GM23338 (cell line): Measurements from ENCODE around the gene SYNCRIP. TPM values are rescaled to one million over a fixed set of nuclear protein-coding genes. Genes with fewer than 3 reads are reported as not detected.

Experiments used
- ATAC-seq: fragments of 200-7000 bp; cut with Tn5 transposase; 3 replicates; pipeline ENCODE4 v1.9.1; 2020
- DNase-seq: peaks from one replicate; pipeline ENCODE4 v3.0.0-alpha.2; 2015; ENCODE audit warnings: low spot score
- H2AFZ ChIP-seq: fragments of 200-600 bp; sonication (generic); 2 replicates; pipeline ENCODE4 v1.8.0; 2016; ENCODE audit warnings: antibody characterized with exemption, mild to moderate bottlenecking, moderate library complexity
- H3F3A ChIP-seq: fragments of 200-600 bp; sonication (generic); replicated peaks from 2 replicates; pipeline ENCODE4 v1.8.0; 2017; ENCODE audit warnings: antibody characterized with exemption, mixed run types, low read depth
- H3K27ac ChIP-seq: fragments of 200-600 bp; sonication (generic); 2 replicates; pipeline ENCODE4 v1.6.1; 2016; ENCODE audit warnings: low read depth
- H3K27me3 ChIP-seq: fragments of 200-600 bp; sonication (generic); 2 replicates; pipeline ENCODE4 v1.8.0; 2016; ENCODE audit warnings: mild to moderate bottlenecking, mixed run types, moderate library complexity; ENCODE audit not compliant: insufficient read depth
- H3K36me3 ChIP-seq: fragments of 200-600 bp; sonication (generic); 2 replicates; pipeline ENCODE4 v1.8.0; 2016; ENCODE audit warnings: mild to moderate bottlenecking; ENCODE audit not compliant: insufficient read depth
- H3K4me1 ChIP-seq: fragments of 200-600 bp; sonication (generic); 2 replicates; pipeline ENCODE4 v1.8.0; 2016; ENCODE audit warnings: mild to moderate bottlenecking, moderate library complexity; ENCODE audit not compliant: insufficient read depth
- H3K4me2 ChIP-seq: fragments of 200-600 bp; sonication (generic); 2 replicates; pipeline ENCODE4 v1.7.1; 2017; ENCODE audit warnings: mixed run types
- H3K4me3 ChIP-seq: fragments of 200-600 bp; sonication (generic); 2 replicates; pipeline ENCODE4 v1.6.1; 2016; ENCODE audit warnings: mixed run types
- H3K79me2 ChIP-seq: fragments of 200-600 bp; sonication (generic); replicated peaks from 2 replicates; pipeline ENCODE4 v1.8.0; 2017; ENCODE audit warnings: mild to moderate bottlenecking; ENCODE audit not compliant: insufficient read depth
- H3K9me2 ChIP-seq: fragments of 200-600 bp; sonication (generic); 2 replicates; pipeline ENCODE4 v1.8.0; 2017; ENCODE audit not compliant: insufficient read depth
- H4K20me1 ChIP-seq: fragments of 200-600 bp; sonication (generic); replicated peaks from 2 replicates; pipeline ENCODE4 v1.8.0; 2017; ENCODE audit warnings: mild to moderate bottlenecking; ENCODE audit not compliant: insufficient read depth
- H3K27ac Mint-ChIP-seq: 2 replicates; pipeline ENCODE4 v1.8.0; 2020; ENCODE audit warnings: inconsistent platforms, mild to moderate bottlenecking, moderate library complexity, mixed read lengths
- H3K27me3 Mint-ChIP-seq: 3 replicates; pipeline ENCODE4 v1.8.0; 2022; ENCODE audit warnings: low read depth, mild to moderate bottlenecking, moderate library complexity, mixed read lengths, inconsistent platforms; ENCODE audit not compliant: insufficient read depth, poor library complexity
- H3K36me3 Mint-ChIP-seq: 3 replicates; pipeline ENCODE4 v1.8.0; 2021; ENCODE audit warnings: low read depth, mild to moderate bottlenecking, inconsistent platforms, moderate library complexity, mixed read lengths
- H3K4me1 Mint-ChIP-seq: 3 replicates; pipeline ENCODE4 v1.8.0; 2020; ENCODE audit warnings: mild to moderate bottlenecking, inconsistent platforms, mixed read lengths
- H3K4me3 Mint-ChIP-seq: 3 replicates; pipeline ENCODE4 v1.8.0; 2021; ENCODE audit warnings: moderate library complexity, mild to moderate bottlenecking, inconsistent platforms, mixed read lengths
- H3K9me3 Mint-ChIP-seq: 3 replicates; pipeline ENCODE4 v1.8.0; 2020; ENCODE audit warnings: moderate library complexity, mild to moderate bottlenecking, inconsistent platforms, mixed read lengths
- CREB1 ChIP-seq: fragments of 250-450 bp; sonication (Bioruptor Pico); IDR thresholded peaks from 2 replicates; pipeline ENCODE4 v1.5.0; 2020; ENCODE audit warnings: low read depth, mild to moderate bottlenecking, moderate library complexity
- EZH2 ChIP-seq: fragments of 200-600 bp; sonication (generic); IDR thresholded peaks from one replicate; pipeline ENCODE4 v1.8.0; 2017; ENCODE audit warnings: antibody characterized with exemption, mild to moderate bottlenecking, low read depth; ENCODE audit not compliant: unreplicated experiment
- EZH2phosphoT487 ChIP-seq: fragments of 200-600 bp; sonication (generic); IDR thresholded peaks from one replicate; pipeline ENCODE4 v1.8.1; 2018; ENCODE audit warnings: antibody characterized with exemption; ENCODE audit not compliant: unreplicated experiment
- JUNB ChIP-seq: IDR thresholded peaks from one replicate; pipeline ENCODE4 v1.6.1; 2016; ENCODE audit warnings: antibody characterized with exemption; ENCODE audit not compliant: unreplicated experiment
- NANOG ChIP-seq: IDR thresholded peaks from 2 replicates; pipeline ENCODE4 v1.6.1; 2016; ENCODE audit warnings: antibody characterized with exemption, borderline replicate concordance
- POLR2AphosphoS5 ChIP-seq: IDR thresholded peaks from 2 replicates; pipeline ENCODE4 v1.6.1; 2016; ENCODE audit warnings: antibody characterized with exemption, low read depth
- STAT1 ChIP-seq: IDR thresholded peaks from one replicate; pipeline ENCODE4 v1.6.1; 2016; ENCODE audit warnings: antibody characterized with exemption; ENCODE audit not compliant: unreplicated experiment
- ZNF114 ChIP-seq: fragments of 250-450 bp; sonication (Bioruptor Pico); IDR thresholded peaks from 2 replicates; pipeline ENCODE4 v1.5.0; 2020; ENCODE audit warnings: mild to moderate bottlenecking, moderate library complexity
- ZNF331 ChIP-seq: fragments of 250-450 bp; sonication (Bioruptor Pico); IDR thresholded peaks from 2 replicates; pipeline ENCODE4 v1.5.0; 2020; ENCODE audit warnings: low read depth, mild to moderate bottlenecking, moderate library complexity
- polyA plus RNA-seq: library from polyadenylated mRNA; unstranded; fragments of >200 nt; fragmentation: Nextera tagmentation; extraction: Ambion mirVana; gene quantifications from 2 replicates; pipeline ENCODE4 v1.2.1, GENCODE V29; 2016
- total RNA-seq: library from RNA; depleted of rRNA; stranded (reverse); fragments of >200 nt; shearing (Covaris generic); gene quantifications from 2 replicates; pipeline ENCODE4 v1.2.3, GENCODE V29; 2014
- TF ChIP-seq, protein P1 (sequence below), 2 experiments: fragments of 200-600 bp in 1 of 2; sonication (generic) in 1 of 2; conservative IDR thresholded peaks; 2 replicates each; pipeline versions ENCODE4 v1.5.1 to v1.6.1; 2016 to 2017; ENCODE audit warnings: antibody characterized with exemption in 2 of 2, low read depth in 2 of 2, mild to moderate bottlenecking in 2 of 2, moderate library complexity in 1 of 2
- TF ChIP-seq, protein P2 (sequence below): fragments of 250-450 bp; sonication (Bioruptor Pico); IDR thresholded peaks from 2 replicates; pipeline ENCODE4 v1.5.0; 2020; ENCODE audit warnings: mild to moderate bottlenecking, moderate library complexity
- TF ChIP-seq, protein P3 (sequence below): IDR thresholded peaks from one replicate; pipeline ENCODE4 v1.6.1; 2018; ENCODE audit warnings: antibody characterized with exemption; ENCODE audit not compliant: unreplicated experiment
- TF ChIP-seq, protein P4 (sequence below): IDR thresholded peaks from 2 replicates; pipeline ENCODE4 v1.6.1; 2016; ENCODE audit warnings: antibody characterized with exemption

The SYNCRIP gene
- total and polyA plus RNA-seq, 2 experiments from 2014 or later = 163 to 164 TPM

DNA sequence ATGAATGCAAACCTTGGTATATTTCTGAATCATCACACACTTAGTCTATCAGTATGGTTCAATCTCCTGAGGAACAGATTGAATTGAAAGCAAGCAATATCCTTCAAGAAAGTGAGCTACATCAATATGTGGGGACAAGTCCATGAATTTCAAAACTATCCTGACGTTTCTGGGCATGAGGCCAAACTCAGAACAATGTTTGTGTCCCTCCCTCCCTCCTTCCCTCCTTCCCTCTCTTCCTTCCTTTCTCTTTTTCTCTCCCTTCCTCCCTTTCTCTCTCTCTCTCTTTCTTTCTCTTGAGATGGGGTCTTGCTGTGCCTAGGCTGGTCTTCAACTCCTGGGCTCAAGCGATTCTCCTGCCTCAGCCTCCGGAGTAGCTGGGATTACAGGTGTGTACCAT is 27.9 kb upstream of the SYNCRIP start:
- peaks cover 27% of the 10 kb centered on the region; the same call in 1 of the 2 replicates for H3F3A ChIP-seq
- H4K20me1 ChIP-seq = peaks cover 9% of the 10 kb centered on the region; the same call in 1 of the 2 replicates
- H3K27ac ChIP-seq = peak overlapping the region; percentile 80
- TF ChIP-seq ZNF331 = no peak
- TF ChIP-seq, protein P1, sequence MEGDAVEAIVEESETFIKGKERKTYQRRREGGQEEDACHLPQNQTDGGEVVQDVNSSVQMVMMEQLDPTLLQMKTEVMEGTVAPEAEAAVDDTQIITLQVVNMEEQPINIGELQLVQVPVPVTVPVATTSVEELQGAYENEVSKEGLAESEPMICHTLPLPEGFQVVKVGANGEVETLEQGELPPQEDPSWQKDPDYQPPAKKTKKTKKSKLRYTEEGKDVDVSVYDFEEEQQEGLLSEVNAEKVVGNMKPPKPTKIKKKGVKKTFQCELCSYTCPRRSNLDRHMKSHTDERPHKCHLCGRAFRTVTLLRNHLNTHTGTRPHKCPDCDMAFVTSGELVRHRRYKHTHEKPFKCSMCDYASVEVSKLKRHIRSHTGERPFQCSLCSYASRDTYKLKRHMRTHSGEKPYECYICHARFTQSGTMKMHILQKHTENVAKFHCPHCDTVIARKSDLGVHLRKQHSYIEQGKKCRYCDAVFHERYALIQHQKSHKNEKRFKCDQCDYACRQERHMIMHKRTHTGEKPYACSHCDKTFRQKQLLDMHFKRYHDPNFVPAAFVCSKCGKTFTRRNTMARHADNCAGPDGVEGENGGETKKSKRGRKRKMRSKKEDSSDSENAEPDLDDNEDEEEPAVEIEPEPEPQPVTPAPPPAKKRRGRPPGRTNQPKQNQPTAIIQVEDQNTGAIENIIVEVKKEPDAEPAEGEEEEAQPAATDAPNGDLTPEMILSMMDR (conservative IDR thresholded peaks at IDR 0.05; ENCODE audit: low read depth in 2 of 2) = no peak
- no peak for TF ChIP-seq NANOG
- no peak for TF ChIP-seq ZNF114
- TF ChIP-seq, protein P2, sequence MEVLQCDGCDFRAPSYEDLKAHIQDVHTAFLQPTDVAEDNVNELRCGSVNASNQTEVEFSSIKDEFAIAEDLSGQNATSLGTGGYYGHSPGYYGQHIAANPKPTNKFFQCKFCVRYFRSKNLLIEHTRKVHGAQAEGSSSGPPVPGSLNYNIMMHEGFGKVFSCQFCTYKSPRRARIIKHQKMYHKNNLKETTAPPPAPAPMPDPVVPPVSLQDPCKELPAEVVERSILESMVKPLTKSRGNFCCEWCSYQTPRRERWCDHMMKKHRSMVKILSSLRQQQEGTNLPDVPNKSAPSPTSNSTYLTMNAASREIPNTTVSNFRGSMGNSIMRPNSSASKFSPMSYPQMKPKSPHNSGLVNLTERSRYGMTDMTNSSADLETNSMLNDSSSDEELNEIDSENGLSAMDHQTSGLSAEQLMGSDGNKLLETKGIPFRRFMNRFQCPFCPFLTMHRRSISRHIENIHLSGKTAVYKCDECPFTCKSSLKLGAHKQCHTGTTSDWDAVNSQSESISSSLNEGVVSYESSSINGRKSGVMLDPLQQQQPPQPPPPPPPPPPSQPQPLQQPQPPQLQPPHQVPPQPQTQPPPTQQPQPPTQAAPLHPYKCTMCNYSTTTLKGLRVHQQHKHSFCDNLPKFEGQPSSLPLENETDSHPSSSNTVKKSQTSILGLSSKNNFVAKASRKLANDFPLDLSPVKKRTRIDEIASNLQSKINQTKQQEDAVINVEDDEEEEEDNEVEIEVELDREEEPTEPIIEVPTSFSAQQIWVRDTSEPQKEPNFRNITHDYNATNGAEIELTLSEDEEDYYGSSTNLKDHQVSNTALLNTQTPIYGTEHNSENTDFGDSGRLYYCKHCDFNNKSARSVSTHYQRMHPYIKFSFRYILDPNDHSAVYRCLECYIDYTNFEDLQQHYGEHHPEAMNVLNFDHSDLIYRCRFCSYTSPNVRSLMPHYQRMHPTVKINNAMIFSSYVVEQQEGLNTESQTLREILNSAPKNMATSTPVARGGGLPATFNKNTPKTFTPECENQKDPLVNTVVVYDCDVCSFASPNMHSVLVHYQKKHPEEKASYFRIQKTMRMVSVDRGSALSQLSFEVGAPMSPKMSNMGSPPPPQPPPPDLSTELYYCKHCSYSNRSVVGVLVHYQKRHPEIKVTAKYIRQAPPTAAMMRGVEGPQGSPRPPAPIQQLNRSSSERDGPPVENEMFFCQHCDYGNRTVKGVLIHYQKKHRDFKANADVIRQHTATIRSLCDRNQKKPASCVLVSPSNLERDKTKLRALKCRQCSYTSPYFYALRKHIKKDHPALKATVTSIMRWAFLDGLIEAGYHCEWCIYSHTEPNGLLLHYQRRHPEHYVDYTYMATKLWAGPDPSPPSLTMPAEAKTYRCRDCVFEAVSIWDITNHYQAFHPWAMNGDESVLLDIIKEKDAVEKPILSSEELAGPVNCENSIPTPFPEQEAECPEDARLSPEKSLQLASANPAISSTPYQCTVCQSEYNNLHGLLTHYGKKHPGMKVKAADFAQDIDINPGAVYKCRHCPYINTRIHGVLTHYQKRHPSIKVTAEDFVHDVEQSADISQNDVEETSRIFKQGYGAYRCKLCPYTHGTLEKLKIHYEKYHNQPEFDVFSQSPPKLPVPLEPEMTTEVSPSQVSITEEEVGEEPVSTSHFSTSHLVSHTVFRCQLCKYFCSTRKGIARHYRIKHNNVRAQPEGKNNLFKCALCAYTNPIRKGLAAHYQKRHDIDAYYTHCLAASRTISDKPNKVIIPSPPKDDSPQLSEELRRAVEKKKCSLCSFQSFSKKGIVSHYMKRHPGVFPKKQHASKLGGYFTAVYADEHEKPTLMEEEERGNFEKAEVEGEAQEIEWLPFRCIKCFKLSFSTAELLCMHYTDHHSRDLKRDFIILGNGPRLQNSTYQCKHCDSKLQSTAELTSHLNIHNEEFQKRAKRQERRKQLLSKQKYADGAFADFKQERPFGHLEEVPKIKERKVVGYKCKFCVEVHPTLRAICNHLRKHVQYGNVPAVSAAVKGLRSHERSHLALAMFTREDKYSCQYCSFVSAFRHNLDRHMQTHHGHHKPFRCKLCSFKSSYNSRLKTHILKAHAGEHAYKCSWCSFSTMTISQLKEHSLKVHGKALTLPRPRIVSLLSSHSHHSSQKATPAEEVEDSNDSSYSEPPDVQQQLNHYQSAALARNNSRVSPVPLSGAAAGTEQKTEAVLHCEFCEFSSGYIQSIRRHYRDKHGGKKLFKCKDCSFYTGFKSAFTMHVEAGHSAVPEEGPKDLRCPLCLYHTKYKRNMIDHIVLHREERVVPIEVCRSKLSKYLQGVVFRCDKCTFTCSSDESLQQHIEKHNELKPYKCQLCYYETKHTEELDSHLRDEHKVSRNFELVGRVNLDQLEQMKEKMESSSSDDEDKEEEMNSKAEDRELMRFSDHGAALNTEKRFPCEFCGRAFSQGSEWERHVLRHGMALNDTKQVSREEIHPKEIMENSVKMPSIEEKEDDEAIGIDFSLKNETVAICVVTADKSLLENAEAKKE (CRISPR knock-in tag) = no peak
- TF ChIP-seq EZH2 = no peak
- no peak for TF ChIP-seq CREB1 (CRISPR knock-in tag)
- no peak for TF ChIP-seq STAT1
- no peak for TF ChIP-seq POLR2AphosphoS5
- no peak for TF ChIP-seq JUNB
- TF ChIP-seq, protein P3, sequence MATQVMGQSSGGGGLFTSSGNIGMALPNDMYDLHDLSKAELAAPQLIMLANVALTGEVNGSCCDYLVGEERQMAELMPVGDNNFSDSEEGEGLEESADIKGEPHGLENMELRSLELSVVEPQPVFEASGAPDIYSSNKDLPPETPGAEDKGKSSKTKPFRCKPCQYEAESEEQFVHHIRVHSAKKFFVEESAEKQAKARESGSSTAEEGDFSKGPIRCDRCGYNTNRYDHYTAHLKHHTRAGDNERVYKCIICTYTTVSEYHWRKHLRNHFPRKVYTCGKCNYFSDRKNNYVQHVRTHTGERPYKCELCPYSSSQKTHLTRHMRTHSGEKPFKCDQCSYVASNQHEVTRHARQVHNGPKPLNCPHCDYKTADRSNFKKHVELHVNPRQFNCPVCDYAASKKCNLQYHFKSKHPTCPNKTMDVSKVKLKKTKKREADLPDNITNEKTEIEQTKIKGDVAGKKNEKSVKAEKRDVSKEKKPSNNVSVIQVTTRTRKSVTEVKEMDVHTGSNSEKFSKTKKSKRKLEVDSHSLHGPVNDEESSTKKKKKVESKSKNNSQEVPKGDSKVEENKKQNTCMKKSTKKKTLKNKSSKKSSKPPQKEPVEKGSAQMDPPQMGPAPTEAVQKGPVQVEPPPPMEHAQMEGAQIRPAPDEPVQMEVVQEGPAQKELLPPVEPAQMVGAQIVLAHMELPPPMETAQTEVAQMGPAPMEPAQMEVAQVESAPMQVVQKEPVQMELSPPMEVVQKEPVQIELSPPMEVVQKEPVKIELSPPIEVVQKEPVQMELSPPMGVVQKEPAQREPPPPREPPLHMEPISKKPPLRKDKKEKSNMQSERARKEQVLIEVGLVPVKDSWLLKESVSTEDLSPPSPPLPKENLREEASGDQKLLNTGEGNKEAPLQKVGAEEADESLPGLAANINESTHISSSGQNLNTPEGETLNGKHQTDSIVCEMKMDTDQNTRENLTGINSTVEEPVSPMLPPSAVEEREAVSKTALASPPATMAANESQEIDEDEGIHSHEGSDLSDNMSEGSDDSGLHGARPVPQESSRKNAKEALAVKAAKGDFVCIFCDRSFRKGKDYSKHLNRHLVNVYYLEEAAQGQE = no peak
- TF ChIP-seq, protein P4, sequence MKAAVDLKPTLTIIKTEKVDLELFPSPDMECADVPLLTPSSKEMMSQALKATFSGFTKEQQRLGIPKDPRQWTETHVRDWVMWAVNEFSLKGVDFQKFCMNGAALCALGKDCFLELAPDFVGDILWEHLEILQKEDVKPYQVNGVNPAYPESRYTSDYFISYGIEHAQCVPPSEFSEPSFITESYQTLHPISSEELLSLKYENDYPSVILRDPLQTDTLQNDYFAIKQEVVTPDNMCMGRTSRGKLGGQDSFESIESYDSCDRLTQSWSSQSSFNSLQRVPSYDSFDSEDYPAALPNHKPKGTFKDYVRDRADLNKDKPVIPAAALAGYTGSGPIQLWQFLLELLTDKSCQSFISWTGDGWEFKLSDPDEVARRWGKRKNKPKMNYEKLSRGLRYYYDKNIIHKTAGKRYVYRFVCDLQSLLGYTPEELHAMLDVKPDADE = no peak
- TF ChIP-seq EZH2phosphoT487 = no peak
- peaks cover 21% of the 10 kb centered on the region for H3K4me1 ChIP-seq
- Mint-ChIP-seq H3K27ac (peak overlapping the region; percentile 50; the same call in 1 of the 2 replicates), H3K27me3 (peaks cover 6% of the 10 kb centered on the region), H3K4me3 (no peak overlapping the region), H3K9me3 (no peaks in the 10 kb centered on the region; the same call in 2 of the 3 replicates), H3K4me1 (peaks cover 48% of the 10 kb centered on the region), H3K36me3 (peaks cover 35% of the 10 kb centered on the region)
- H3K4me3 ChIP-seq = no peak overlapping the region
- H3K9me2 ChIP-seq = no peaks in the 10 kb centered on the region
- no peak for ATAC-seq
- peak; percentile 5 for DNase-seq
- H2AFZ ChIP-seq = no peak overlapping the region
- H3K27me3 ChIP-seq = no peaks in the 10 kb centered on the region
- H3K4me2 ChIP-seq = peak overlapping the region; percentile 35
- peaks cover 14% of the 10 kb centered on the region for H3K36me3 ChIP-seq
- peaks cover 18% of the 10 kb centered on the region for H3K79me2 ChIP-seq
